ENCODE measurements around the gene TACC2. TPM values are rescaled to one million over a fixed set of nuclear protein-coding genes. Genes with fewer than 3 reads are reported as not detected.

Gene TACC2
- total RNA-seq, 1 donor from 2014 or later = not detected

DNA sequence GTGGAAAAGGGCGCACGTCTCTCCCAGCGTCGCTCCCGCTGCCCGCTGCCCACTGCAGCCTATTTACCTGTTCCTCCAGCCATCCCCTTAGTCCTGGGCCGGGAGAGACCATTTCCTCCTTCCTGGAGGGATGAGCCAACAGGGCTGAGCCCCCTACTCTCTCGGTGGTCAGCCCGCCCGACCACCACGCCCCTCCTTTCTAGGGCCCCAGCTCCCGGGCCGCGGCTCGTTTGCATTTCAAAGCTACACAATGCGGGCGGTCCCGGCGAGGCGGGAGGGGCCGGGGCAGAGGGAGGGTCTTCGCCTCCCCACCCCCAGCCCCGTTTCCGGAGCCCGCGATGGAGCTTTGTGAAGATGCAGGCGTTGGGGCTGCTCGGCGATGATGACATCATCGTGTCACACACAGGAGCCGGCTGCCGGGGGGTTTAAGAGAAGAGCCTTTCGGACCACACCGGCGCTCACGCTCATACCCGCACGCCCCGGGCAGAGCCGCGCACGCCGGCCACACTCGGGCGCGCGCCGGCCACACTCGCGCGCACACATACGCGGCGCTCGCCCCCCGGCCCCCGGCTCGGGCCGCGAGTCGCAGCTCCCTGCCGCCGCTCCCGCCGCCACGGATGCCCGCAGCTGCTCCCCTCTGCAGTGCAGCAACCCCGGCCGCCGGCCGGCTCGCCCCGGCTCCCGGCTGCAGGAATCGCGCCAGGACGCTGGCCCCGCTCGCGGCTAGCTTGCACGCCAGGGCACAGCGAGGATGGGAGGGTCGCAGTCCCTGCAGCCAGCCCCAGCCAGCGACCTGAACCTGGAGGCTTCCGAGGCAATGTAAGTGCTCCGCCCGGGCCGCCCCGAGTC lies 174.4 kb downstream of the TACC2 start:
- intact Hi-C loops (cut with micrococcal nuclease) = no loop called here

- intact Hi-C loops (cut with micrococcal nuclease) = no loop called here
Observed at GRCh38 chr10:122164023-122164601, 175.1 kb downstream of the TACC2 start.

DNA sequence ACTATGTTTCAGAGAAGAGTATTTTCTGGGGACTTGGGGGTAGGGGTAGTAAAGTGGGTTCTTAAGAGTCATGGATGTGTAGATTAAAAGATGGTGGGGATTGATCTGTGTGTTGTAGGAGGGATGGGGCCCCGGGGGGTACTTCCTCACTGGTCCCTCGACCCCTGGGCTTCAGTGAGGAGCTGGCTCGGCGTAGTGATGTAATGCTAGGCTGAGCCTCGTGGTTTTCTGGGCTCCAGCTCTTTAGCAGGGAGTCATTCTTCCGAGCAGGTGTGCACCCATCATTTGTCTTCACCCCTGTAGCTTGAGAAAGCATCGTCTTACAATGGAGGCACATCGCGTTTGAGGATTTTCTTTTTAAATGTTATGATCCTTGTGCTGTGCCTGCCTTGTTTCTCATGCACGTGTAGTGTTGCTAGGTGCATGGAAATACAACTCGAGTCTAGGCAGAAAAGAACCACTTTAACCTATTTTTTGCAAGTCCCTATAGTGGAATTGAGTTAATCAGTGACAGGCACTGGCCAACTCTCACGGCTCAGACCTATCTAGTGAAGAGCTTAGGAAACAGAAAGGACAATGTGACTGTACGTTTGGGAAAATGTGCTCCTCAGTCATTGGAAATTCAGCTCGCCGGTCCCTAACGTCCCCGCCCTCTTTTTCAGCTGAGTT lies 176.0 kb downstream of the TACC2 start:
- intact Hi-C loops (cut with micrococcal nuclease) = no loop called here

- intact Hi-C loops (cut with micrococcal nuclease) = no loop called here
Observed at GRCh38 chr10:122165484-122166276, 176.7 kb downstream of the TACC2 start.

GRCh38 chr10:122168101-122168500 lies 179.1 kb downstream of the TACC2 start:
- intact Hi-C loops (cut with micrococcal nuclease) = no loop called here

- intact Hi-C loops (cut with micrococcal nuclease) = no loop called here
Observed at GRCh38 chr10:122168598-122169394, 179.8 kb downstream of the TACC2 start.

GRCh38 chr10:122170802-122171201 lies 181.8 kb downstream of the TACC2 start:
- intact Hi-C loops (cut with micrococcal nuclease) = no loop called here

- intact Hi-C loops (cut with micrococcal nuclease) = no loop called here
Observed at GRCh38 chr10:122171302-122172075, 182.5 kb downstream of the TACC2 start.

DNA sequence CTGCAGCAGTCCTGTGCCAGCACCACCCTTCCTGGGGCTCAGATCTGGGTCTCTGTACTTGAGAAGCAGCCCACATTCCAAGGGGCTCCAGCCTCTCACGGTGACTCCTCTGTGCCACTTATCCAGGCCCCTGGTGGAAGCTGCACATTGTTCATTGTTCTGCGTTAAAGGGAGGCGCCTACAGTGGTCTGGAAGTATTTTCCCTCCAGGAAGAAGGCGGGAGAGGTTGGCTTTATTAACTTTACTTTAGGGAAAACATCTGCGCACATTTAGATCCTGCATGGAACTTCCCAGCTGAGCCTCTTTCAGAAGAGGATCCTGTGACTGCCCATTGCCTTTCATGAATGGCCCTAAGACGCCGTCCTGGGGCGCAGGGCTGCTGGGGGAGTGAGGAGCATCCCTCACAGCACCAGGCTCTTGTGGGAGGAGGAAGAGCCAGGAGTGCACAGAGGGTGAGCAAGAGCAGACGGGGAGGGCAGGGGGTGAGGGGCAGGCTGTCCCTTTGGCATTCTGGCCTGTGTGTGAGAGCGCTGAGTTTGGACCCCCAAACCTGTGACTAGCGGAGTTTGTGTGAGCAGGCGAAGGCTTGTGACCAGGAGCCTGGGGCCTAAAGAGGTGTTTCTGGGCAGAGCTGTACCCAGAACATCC lies 183.5 kb downstream of the TACC2 start:
- intact Hi-C loops (cut with micrococcal nuclease) = no loop called here

DNA sequence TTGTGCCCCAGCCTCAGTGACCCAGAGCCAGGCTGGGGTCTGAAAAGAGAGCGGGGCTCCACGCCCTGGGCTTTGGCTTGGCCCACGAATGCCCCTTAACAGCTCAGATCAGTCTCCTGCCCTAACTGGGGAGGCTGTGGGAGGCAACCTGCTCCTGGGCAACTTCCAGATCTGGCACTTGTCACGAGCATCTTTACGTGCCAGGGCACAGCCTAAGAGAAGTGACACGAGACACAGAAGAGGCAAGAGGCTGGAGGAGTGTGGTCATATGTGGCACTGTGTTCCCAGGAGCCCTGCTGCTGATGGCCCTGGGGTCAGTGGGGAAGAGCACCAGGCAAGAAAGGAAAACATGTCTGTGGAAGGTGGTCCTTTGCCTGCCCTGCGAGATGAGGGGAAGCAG lies 184.4 kb downstream of the TACC2 start:
- intact Hi-C loops (cut with micrococcal nuclease) = no loop called here

- intact Hi-C loops (cut with micrococcal nuclease) = no loop called here
Observed at GRCh38 chr10:122173766-122174435, 184.9 kb downstream of the TACC2 start.

GRCh38 chr10:122176232-122177213 lies 187.6 kb downstream of the TACC2 start:
- intact Hi-C loops (cut with micrococcal nuclease) = no loop called here

- intact Hi-C loops (cut with micrococcal nuclease) = no loop called here
Observed at GRCh38 chr10:122178655-122179054, 189.7 kb downstream of the TACC2 start.

GRCh38 chr10:122181041-122181732 lies 192.2 kb downstream of the TACC2 start:
- intact Hi-C loops (cut with micrococcal nuclease) = no loop called here

DNA sequence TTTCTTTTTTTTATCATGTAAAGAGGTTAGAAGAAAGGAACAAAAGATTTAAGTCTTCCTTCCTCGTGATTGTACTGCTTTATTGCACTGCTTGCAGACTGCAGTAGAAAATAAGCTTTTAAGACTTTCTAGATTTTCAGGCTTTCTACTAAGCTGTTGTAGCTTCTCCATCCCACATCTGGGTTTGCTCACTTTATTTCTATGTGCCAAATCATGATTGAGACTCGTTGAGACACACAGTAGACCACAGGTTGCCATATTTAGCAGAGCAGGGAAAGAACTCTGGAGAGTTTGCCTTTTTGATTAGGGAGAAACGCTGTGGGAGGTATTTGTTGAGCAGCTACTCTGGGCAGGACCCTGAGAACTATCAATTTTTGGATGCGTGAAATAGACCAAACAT lies 192.9 kb downstream of the TACC2 start:
- intact Hi-C loops (cut with micrococcal nuclease) = no loop called here

DNA sequence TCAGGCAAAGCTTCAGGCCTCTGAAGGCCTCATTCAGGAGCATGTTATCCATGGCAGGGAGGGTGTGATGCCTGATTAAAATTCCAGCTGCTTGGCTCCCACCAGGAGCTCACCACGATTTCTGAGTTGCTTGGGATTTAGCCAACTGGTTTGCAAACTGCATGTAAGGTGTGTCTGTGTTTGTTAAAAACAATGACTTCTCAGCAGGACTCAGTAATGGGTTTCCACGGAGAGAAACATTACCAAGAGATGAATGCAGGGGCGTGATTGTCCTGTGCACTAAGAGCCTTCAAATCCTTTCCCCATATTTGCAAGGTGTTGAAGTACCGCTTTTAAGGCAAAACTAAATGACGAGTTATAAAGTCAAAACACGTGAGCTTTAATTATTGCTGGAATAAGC lies 193.3 kb downstream of the TACC2 start:
- intact Hi-C loops (cut with micrococcal nuclease) = no loop called here

DNA sequence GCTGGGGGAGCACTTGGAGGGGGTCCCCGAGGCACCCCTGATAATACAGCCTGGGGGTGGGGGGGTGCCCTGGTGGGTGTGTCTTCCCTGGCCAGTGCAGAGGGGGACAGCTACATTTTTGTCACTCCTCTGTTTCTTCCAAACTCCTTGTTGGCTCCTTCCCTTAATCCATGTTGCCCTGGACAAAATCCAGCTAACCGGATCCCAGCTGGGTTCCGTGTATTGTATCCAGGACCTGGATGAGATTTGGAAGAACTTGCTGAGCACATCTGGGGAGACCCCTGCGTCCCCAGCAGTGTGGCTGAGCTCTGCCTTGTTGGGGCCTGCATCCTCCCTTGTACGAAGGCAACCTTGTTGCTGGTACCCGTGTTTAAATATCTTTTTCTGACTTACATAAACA lies 195.3 kb downstream of the TACC2 start:
- intact Hi-C loops (cut with micrococcal nuclease) = no loop called here

Data from T-helper 1 cell treated with Interleukin-12 subunit alpha and Interleukin-12 subunit beta and Interleukin-4 antibody, amounts not matched to agents 30 ng/mL and 1 ng/mL, for 36 hours (primary cell).